ENCODE measurements around the gene HECTD1.

DNA sequence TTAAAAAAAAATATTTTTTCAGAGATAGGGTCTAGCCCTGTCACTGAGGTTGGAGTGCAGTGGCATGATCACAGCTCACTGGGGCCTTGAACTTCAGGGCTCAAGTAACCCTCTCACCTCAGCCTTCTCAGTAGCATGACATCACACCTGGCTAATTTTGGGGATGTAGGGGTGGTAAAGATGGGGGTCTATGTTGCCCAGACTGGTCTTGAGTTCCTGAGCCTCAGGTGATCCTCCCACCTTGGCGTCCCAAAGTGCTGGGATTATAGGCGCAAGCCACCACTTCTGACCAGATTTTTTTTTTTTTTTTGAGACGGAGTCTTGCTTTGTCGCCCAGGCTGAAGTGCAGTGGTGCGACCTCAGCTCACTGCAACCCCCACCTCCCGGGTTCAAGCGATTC, 80.9 kb downstream of the HECTD1 start:
- TF ChIP-seq, protein P1, sequence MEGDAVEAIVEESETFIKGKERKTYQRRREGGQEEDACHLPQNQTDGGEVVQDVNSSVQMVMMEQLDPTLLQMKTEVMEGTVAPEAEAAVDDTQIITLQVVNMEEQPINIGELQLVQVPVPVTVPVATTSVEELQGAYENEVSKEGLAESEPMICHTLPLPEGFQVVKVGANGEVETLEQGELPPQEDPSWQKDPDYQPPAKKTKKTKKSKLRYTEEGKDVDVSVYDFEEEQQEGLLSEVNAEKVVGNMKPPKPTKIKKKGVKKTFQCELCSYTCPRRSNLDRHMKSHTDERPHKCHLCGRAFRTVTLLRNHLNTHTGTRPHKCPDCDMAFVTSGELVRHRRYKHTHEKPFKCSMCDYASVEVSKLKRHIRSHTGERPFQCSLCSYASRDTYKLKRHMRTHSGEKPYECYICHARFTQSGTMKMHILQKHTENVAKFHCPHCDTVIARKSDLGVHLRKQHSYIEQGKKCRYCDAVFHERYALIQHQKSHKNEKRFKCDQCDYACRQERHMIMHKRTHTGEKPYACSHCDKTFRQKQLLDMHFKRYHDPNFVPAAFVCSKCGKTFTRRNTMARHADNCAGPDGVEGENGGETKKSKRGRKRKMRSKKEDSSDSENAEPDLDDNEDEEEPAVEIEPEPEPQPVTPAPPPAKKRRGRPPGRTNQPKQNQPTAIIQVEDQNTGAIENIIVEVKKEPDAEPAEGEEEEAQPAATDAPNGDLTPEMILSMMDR (IDR thresholded peaks at IDR 0.05), result no peak
- no peak for TF ChIP-seq POLR2A (IDR thresholded peaks at IDR 0.05)

Measured in thyroid gland (tissue), 4 donors.